Thymus (tissue), 11 donors: ENCODE results near the gene PDLIM1. TPM values are rescaled to one million over a fixed set of nuclear protein-coding genes. Genes with fewer than 3 reads are reported as not detected.

Experiments
- DNase-seq, 9 donors: peaks; one replicate each; pipeline ENCODE4 v3.0.0-alpha.2; 2013; ENCODE audit warnings: low spot score in 9 of 9, low read depth in 6 of 9, missing footprints in 1 of 9
- H3K27ac ChIP-seq, 2 donors: one replicate each; pipeline ENCODE4 v1.5.1; 2013; ENCODE audit warnings: control low read depth in 1 of 2, low read depth in 1 of 2, low read length in 1 of 2, mild to moderate bottlenecking in 1 of 2, moderate library complexity in 1 of 2
- H3K27me3 ChIP-seq, 2 donors: one replicate each; pipeline ENCODE4 v1.5.1; 2013; ENCODE audit warnings: low read length in 1 of 2; ENCODE audit not compliant: control insufficient read depth in 2 of 2, insufficient read depth in 1 of 2
- H3K36me3 ChIP-seq, 2 donors: one replicate each; pipeline ENCODE4 v1.5.1; 2013; ENCODE audit warnings: low read length in 1 of 2, mild to moderate bottlenecking in 1 of 2, moderate library complexity in 1 of 2; ENCODE audit not compliant: control insufficient read depth in 2 of 2, insufficient read depth in 2 of 2
- H3K4me1 ChIP-seq, 2 donors: one replicate each; pipeline ENCODE4 v1.5.1; 2013; ENCODE audit warnings: low read length in 2 of 2; ENCODE audit not compliant: control insufficient read depth in 2 of 2, insufficient read depth in 2 of 2
- H3K4me3 ChIP-seq, 2 donors: one replicate each; pipeline ENCODE4 v1.5.1; 2013; ENCODE audit warnings: low read length in 2 of 2, control low read depth in 1 of 2, mild to moderate bottlenecking in 1 of 2
- H3K9me3 ChIP-seq, 2 donors: one replicate each; pipeline ENCODE4 v1.5.1; 2013; ENCODE audit warnings: low read length in 1 of 2, mild to moderate bottlenecking in 1 of 2; ENCODE audit not compliant: control insufficient read depth in 2 of 2, insufficient read depth in 1 of 2
- WGBS: extraction: QIAGEN DNeasy Blood & Tissue Kit; methylation state at CpG from one replicate; pipeline ENCODE4 v1.1.7; 2013; 5-methylcytosine and 5-hydroxymethylcytosine counted together
- polyA plus RNA-seq: library from polyadenylated mRNA; stranded (reverse); fragments of 200-250 nt; gene quantifications from one replicate; pipeline ENCODE4 v1.2.3, GENCODE V29; 2013
- total RNA-seq: library from RNA; stranded (reverse); fragments of 120-200 nt; gene quantifications from one replicate; pipeline ENCODE4 v1.2.4, GENCODE V29; 2013
- donor health status: healthy.

Gene PDLIM1
- total and polyA plus RNA-seq, 2 donors, result 18.2 to 316 TPM

DNA sequence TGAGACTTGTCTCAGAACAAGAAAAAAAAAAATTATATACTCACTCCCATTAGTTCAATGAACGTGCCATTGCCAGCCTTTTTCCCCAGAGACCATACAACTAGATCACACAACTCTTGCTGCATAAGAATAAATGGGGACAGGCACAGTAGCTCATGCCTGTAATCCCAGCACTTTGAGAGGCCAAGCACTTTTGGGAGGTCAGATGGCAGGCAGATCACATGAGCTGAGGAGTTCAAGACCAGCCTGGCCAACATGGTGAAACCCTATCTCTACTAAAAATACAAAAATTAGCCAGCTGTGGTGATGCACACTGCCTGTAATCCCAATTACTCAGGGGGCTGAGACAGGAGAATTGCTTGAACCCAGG, 13.6 kb downstream of the PDLIM1 start:
- H3K36me3 ChIP-seq, result no peaks in the 10 kb centered on the region
- no peaks in the 10 kb centered on the region for H3K9me3 ChIP-seq
- H3K27ac ChIP-seq, result peak overlapping the region in 1 of 2 donors; percentile 61
- H3K27me3 ChIP-seq, result no peaks in the 10 kb centered on the region
- DNase-seq, result no peak
- 84% methylated on average over 1 of the region's 1 CpG for WGBS
- no peak overlapping the region for H3K4me3 ChIP-seq
- H3K4me1 ChIP-seq, result peaks cover 0 to 7% of the 10 kb centered on the region in 2 donors

DNA sequence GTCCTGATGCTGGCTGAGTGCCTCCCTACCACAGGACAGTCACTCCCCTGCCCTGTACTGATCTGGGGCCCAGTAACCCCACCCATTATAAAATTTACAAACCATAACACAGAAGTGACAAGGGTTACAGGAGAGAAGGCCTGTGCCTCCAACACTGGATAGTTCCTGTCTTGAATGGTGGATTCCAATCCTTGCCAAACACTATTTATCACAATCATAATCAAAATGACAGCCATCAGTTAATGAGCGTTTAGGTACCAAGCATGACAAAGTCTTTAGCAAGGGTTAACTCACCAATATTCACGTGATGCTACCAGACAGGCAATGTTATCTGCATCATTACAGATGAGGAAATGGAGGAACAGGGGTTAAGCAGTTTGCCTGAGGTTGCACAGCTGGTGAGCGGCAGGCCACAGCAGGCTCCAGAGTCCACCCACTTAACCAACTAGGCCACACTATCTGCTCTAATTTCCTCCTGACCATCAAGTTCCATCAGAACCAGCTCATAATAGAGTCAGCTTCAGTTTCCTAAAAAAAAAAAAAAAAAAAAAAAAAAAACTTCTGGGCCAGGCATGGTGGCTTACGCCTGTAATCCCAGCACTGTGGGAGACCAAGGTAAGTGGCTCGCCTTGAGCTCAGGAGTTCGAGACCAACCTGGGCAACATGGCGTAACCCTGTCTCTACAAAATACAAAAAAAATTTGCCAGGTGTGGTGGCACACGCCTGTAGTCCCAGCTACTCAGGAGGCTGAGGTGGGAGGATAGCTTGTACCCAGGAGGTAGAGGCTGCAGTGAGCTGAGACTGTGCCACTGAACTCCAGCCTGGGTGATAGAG, 14.2 kb downstream of the PDLIM1 start:
- DNase-seq, result no peak
- Histone ChIP-seq H3K4me1 (peaks cover 0 to 7% of the 10 kb centered on the region in 2 donors), H3K9me3 (no peaks in the 10 kb centered on the region), H3K27ac (peak overlapping the region; percentile 61 to 63), H3K27me3 (no peaks in the 10 kb centered on the region), H3K4me3 (no peak overlapping the region), H3K36me3 (no peaks in the 10 kb centered on the region)
- WGBS, result 90% methylated on average over 8 of the region's 8 CpGs

DNA sequence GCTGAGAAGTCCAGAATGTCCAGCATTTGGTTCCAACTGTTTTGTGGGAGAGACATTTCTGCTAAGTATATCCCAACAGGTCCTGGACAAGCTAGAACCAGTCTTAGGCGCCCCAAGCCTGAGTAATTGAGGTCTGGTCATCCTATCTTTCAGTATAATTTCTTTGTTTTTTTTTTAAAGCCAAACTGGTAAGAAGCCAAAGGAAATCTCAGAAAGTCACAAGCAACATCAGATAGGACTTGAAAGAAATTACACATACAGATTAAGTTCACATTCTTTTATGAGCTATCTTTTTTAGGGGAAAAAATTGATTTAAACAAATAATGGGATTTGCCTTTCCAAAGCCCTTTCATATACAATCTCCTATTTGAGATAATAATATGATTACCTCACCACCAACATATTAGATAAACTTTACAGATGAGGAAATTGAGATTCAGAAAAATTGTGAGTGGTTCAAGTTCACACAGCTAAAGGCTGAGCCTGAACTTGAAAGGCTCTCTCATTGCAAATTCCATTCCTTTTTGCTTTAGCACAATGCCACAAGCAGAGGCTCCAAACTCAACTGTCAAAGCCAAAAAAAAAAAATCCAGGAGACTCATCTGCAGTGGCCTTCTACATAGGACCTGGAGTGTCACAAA, 15.0 kb downstream of the PDLIM1 start:
- H3K4me3 ChIP-seq, result no peak overlapping the region
- no peaks in the 10 kb centered on the region for H3K9me3 ChIP-seq
- H3K4me1 ChIP-seq, result peaks cover 0 to 7% of the 10 kb centered on the region in 2 donors
- WGBS, result 96% methylated on average over 1 of the region's 1 CpG
- no peaks in the 10 kb centered on the region for H3K36me3 ChIP-seq
- no peaks in the 10 kb centered on the region for H3K27me3 ChIP-seq
- peak overlapping the region; percentile 2 to 63 for H3K27ac ChIP-seq
- no peak for DNase-seq

DNA sequence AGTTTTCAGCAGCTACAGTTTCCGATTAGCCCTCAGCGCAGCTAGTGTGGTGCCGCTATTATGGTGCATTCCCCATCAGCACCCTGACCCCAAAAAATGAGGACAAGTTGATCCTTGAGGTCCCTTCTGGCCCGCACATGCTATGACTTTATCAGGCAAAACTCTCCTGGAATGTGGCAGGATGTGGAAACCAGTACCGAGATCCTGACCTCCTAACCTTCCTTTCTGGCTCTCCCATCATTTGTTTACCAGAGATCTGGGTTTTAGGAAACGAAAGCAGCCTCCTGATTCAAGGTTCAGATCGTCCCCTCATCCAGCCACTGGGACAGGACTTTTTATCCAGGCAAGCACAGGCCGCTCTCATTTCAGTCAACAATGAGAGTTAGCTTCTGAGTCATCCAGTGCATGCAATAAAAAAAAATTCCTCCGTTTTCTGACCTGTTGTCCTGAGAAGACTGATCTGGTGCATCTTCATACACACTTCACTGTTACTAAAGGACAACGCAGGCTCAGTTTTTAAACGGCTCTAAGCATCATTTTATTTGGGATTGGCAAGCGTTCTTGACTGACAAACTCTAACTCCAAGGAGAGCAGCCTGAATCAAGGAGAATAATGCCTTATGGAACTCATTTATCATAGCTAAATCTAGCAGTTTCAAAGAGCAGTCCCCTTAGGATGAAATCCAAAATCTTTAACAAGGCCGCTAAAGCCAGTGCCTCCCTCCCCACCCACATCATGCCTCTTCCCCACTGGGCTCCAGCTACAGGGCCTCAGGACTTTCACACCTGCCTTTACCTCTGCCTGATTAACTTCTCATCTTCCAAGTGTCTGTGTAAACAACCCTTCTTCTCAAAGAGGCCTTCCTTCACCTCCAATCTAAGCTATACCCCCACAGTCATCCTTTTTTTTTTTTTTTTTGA, 17.1 kb downstream of the PDLIM1 start:
- H3K9me3 ChIP-seq, result no peaks in the 10 kb centered on the region
- no peak for DNase-seq
- peak overlapping the region; percentile 8 to 46 for H3K27ac ChIP-seq
- no peaks in the 10 kb centered on the region for H3K27me3 ChIP-seq
- WGBS, result 93% methylated on average over 13 of the region's 13 CpGs
- no peak overlapping the region for H3K4me3 ChIP-seq
- peaks cover 0 to 7% of the 10 kb centered on the region in 2 donors for H3K4me1 ChIP-seq
- H3K36me3 ChIP-seq, result no peaks in the 10 kb centered on the region

DNA sequence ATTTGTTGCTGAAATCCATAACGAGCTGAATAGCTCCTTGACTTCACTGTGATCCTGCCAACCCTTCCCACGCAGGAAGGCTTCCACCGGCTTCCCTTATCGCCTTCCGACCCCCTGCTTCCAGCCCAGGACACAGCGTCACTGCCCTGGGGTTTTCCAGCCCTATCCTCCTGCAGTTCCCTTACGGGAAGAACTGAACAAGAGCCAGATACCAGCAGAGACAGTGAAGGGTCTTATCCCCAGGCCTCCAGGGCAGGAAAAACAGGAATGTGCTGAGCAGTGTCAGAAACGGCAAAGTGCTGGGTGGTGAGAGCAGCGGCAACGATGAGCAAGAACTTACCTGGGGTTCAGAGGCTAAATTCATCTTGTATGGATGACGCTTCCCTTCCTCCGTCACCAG, 22.4 kb downstream of the PDLIM1 start:
- no peak for DNase-seq

DNA sequence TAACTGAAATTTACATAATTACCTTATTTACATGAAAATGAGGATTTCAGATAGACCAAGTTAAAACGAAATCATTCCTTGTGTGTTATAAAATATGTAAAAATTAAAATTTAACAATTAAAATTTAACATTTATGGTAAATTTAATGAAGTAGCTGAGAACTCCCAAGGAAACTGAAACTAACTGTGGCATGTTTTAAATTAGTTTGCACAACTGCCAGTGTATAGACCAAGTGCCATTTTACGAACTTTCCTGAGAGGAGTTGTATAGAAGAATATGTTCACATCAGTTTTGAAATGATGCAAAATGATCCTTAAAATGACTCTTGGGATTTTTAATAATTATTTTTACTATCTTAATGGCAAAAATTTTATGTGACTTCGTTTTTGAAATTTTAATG, 23.6 kb downstream of the PDLIM1 start:
- DNase-seq, result no peak
- Histone ChIP-seq H3K36me3 (peaks cover 0 to 4% of the 10 kb centered on the region in 2 donors), H3K27me3 (no peaks in the 10 kb centered on the region), H3K9me3 (no peaks in the 10 kb centered on the region), H3K27ac (no peak overlapping the region), H3K4me1 (peaks cover 0 to 9% of the 10 kb centered on the region in 2 donors), H3K4me3 (no peak overlapping the region)
- WGBS, result 95% methylated on average over 3 of the region's 3 CpGs

More for the DNA sequence above, 22.4 kb downstream of the PDLIM1 start:
- Histone ChIP-seq H3K27me3 (no peaks in the 10 kb centered on the region), H3K36me3 (peaks cover 0 to 4% of the 10 kb centered on the region in 2 donors), H3K27ac (peak overlapping the region; percentile 74 to 83), H3K4me3 (no peak overlapping the region), H3K4me1 (peaks cover 0 to 9% of the 10 kb centered on the region in 2 donors), H3K9me3 (no peaks in the 10 kb centered on the region)
- WGBS, result 91% methylated on average over 12 of the region's 12 CpGs

DNA sequence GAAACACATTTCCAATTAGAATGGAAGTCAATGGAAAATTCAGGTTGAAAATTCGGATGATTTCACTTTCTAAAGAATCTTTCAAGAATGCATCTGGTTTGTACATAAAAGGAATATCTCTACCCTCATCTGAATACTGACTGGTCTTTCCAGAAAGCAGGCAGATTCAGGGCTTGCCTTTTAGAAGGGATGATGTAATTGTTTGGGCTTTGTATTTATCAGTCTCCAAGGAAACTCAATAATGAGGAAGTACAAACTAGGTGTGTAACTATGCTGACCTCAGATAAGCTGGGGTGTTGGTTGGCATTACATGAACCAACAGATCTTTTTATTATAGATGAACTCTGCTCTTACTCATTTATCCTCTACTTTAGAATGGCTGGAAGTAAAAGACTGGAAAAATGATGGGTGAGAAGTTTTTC, 24.1 kb downstream of the PDLIM1 start:
- DNase-seq, result no peak
- Histone ChIP-seq H3K4me1 (peaks cover 0 to 9% of the 10 kb centered on the region in 2 donors), H3K27me3 (no peaks in the 10 kb centered on the region), H3K4me3 (no peak overlapping the region), H3K36me3 (peaks cover 0 to 4% of the 10 kb centered on the region in 2 donors), H3K9me3 (no peaks in the 10 kb centered on the region), H3K27ac (peak overlapping the region; percentile 70)
- 89% methylated on average over 1 of the region's 1 CpG for WGBS

DNA sequence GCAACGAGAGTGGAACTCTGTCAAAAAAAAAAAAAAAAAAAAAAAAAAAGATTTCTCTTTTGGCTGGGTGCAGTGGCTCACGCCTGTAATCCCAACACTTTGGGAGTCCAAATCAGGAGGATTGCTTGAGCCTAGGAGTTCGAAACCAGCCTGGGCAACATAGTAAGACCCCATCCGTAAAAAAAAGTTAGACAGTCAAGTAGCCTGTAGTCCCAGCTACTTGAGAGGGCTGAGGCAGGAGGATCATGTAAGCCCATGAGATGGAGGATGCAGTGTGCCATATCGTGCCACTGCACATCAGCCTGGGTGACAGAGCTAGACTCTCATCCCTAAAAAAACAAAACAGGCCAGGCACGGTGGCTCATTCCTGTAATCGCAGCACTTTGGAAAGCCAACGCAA, 25.2 kb downstream of the PDLIM1 start:
- H3K27me3 ChIP-seq, result no peaks in the 10 kb centered on the region
- H3K36me3 ChIP-seq, result peaks cover 0 to 4% of the 10 kb centered on the region in 2 donors
- DNase-seq, result no peak
- H3K4me3 ChIP-seq, result no peak overlapping the region
- H3K9me3 ChIP-seq, result no peaks in the 10 kb centered on the region
- 97% methylated on average over 8 of the region's 8 CpGs for WGBS
- H3K4me1 ChIP-seq, result peaks cover 0 to 9% of the 10 kb centered on the region in 2 donors
- H3K27ac ChIP-seq, result no peak overlapping the region
